Omental fat pad (tissue), 4 donors: ENCODE results near the gene CLPSL2. TPM values are rescaled to one million over a fixed set of nuclear protein-coding genes. Genes with fewer than 3 reads are reported as not detected.
"Not testable (repeated sequence)": the region's sequence is repeated elsewhere in the genome, so short reads cannot be mapped to it uniquely, and the experiment has no call there.

Experiments used
- ATAC-seq: fragments of 150-250 bp; one replicate; pipeline ENCODE4 v1.9.1; 2016; ENCODE audit warnings: mild to moderate bottlenecking, moderate library complexity; ENCODE audit not compliant: low FRiP score
- DNase-seq: peaks from one replicate; pipeline ENCODE4 v3.0.0-alpha.2; 2019; ENCODE audit warnings: low spot score
- CTCF ChIP-seq, 3 donors: fragments of 450-650 bp; IDR thresholded peaks; one replicate each; pipeline ENCODE4 v1.5.1; 2016 to 2017; ENCODE audit warnings: antibody characterized with exemption in 3 of 3, mild to moderate bottlenecking in 3 of 3, moderate library complexity in 2 of 3
- total RNA-seq, 4 donors: library from RNA; depleted of rRNA; stranded (reverse); fragments of >200 nt; gene quantifications; one replicate each; pipeline ENCODE4 v1.1.0, GENCODE V29; 2016

CLPSL2 gene
- total RNA-seq, 4 donors from 2014 or later, result not detected

GRCh38 chr6:35730745-35731413, 45.5 kb upstream of the CLPSL2 start:
- no peak for DNase-seq
- no peak for TF ChIP-seq CTCF (IDR thresholded peaks at IDR 0.05)
- ATAC-seq, result no peak

- DNase-seq (peak; percentile 99), ATAC-seq (peak; percentile 46)
- no peak for TF ChIP-seq CTCF (IDR thresholded peaks at IDR 0.05)
Observed at GRCh38 chr6:35731414-35731735, 45.0 kb upstream of the CLPSL2 start.

GRCh38 chr6:35731736-35732532, 44.5 kb upstream of the CLPSL2 start:
- DNase-seq (peak; percentile 90), ATAC-seq (peak; percentile 67)
- TF ChIP-seq CTCF (IDR thresholded peaks at IDR 0.05), result no peak

- no peak for DNase-seq
- TF ChIP-seq CTCF (IDR thresholded peaks at IDR 0.05), result no peak
- ATAC-seq, result no peak
Observed at GRCh38 chr6:35733633-35734032, 42.8 kb upstream of the CLPSL2 start.

GRCh38 chr6:35734319-35734718, 42.1 kb upstream of the CLPSL2 start:
- not testable (repeated sequence) for ATAC-seq, DNase-seq

GRCh38 chr6:35735452-35735851, 40.9 kb upstream of the CLPSL2 start:
- no peak for TF ChIP-seq CTCF (IDR thresholded peaks at IDR 0.05)
- ATAC-seq, result no peak
- no peak for DNase-seq

GRCh38 chr6:35736253-35736894, 40.0 kb upstream of the CLPSL2 start:
- peak in 1 of 3 donors; percentile 42 for TF ChIP-seq CTCF (IDR thresholded peaks at IDR 0.05)
- no peak for ATAC-seq
- peak; percentile 81 for DNase-seq
